ENCODE measurements around the gene NHLRC1.

- TF ChIP-seq POLR2A (IDR thresholded peaks at IDR 0.05) (no peak), CTCF (IDR thresholded peaks at IDR 0.05) (no peak)
Observed at GRCh38 chr6:18076231-18076630, 46.2 kb downstream of the NHLRC1 start.
